Measurements from ENCODE around the gene ALPI.

Gene ALPI

GRCh38 chr2:232463701-232464543 lies 8.0 kb downstream of the ALPI start:
- DNase-seq (ENCODE audit: low read depth): no peak

GRCh38 chr2:232464544-232464885 lies 8.6 kb downstream of the ALPI start:
- no peak for DNase-seq (ENCODE audit: low read depth)

- no peak for DNase-seq (ENCODE audit: low read depth)
Observed at GRCh38 chr2:232465061-232465460, 9.1 kb downstream of the ALPI start.

GRCh38 chr2:232466221-232466620 lies 10.3 kb downstream of the ALPI start:
- no peak for DNase-seq (ENCODE audit: low read depth)

GRCh38 chr2:232473467-232473890 lies 17.5 kb downstream of the ALPI start:
- no peak for DNase-seq (ENCODE audit: low read depth)

GRCh38 chr2:232476045-232476444 lies 20.1 kb downstream of the ALPI start:
- no peak for DNase-seq (ENCODE audit: low read depth)

GRCh38 chr2:232476791-232477190 lies 20.8 kb downstream of the ALPI start:
- DNase-seq (ENCODE audit: low read depth): no peak

- DNase-seq (ENCODE audit: low read depth): no peak
Observed at GRCh38 chr2:232477751-232478510, 22.0 kb downstream of the ALPI start.

GRCh38 chr2:232478571-232479340 lies 22.8 kb downstream of the ALPI start:
- no peak for DNase-seq (ENCODE audit: low read depth)

- DNase-seq (ENCODE audit: low read depth): no peak
Observed at GRCh38 chr2:232479341-232480200, 23.6 kb downstream of the ALPI start.

GRCh38 chr2:232480201-232481190 lies 24.5 kb downstream of the ALPI start:
- no peak for DNase-seq (ENCODE audit: low read depth)

- DNase-seq (ENCODE audit: low read depth): no peak
Observed at GRCh38 chr2:232481322-232482140, 25.6 kb downstream of the ALPI start.

- no peak for DNase-seq (ENCODE audit: low read depth)
Observed at GRCh38 chr2:232482301-232483238, 26.6 kb downstream of the ALPI start.

GRCh38 chr2:232483311-232483922 lies 27.5 kb downstream of the ALPI start:
- no peak for DNase-seq (ENCODE audit: low read depth)

GRCh38 chr2:232483923-232484627 lies 28.1 kb downstream of the ALPI start:
- DNase-seq (ENCODE audit: low read depth): no peak

GRCh38 chr2:232484628-232485347 lies 28.8 kb downstream of the ALPI start:
- no peak for DNase-seq (ENCODE audit: low read depth)

GRCh38 chr2:232485348-232485756 lies 29.4 kb downstream of the ALPI start:
- DNase-seq (ENCODE audit: low read depth): no peak

Measured in activated T-helper 1 cell treated with Interleukin-2 at 50 U/mL for 16 hours (primary cell).